Effector memory CD8-positive, alpha-beta T cell (primary cell): ENCODE data around the gene SMIM13.

Experiments
- ATAC-seq: fragments of 150-1000 bp; cut with Tn5 transposase; replicated peaks from 2 replicates; pipeline ENCODE4 v1.10.0; 2021; ENCODE audit warnings: mild to moderate bottlenecking, moderate library complexity
- DNase-seq, 3 experiments: peaks; one replicate each; pipeline ENCODE4 v3.0.0; 2021
- H3K27ac Mint-ChIP-seq, 2 donors: one replicate each; pipeline ENCODE4 v1.8.0; 2022; ENCODE audit warnings: mild to moderate bottlenecking in 2 of 2, mixed read lengths in 2 of 2, moderate library complexity in 2 of 2
- H3K27me3 Mint-ChIP-seq, 2 donors: one replicate each; pipeline ENCODE4 v1.8.0; 2022; ENCODE audit warnings: mixed read lengths in 2 of 2
- H3K36me3 Mint-ChIP-seq: one replicate; pipeline ENCODE4 v1.8.0; 2022; ENCODE audit warnings: mild to moderate bottlenecking, moderate library complexity, mixed read lengths; ENCODE audit not compliant: insufficient read depth
- H3K4me1 Mint-ChIP-seq, 2 donors: one replicate each; pipeline ENCODE4 v1.8.0; 2022; ENCODE audit warnings: low read depth in 2 of 2, mixed read lengths in 2 of 2
- H3K4me3 Mint-ChIP-seq, 2 donors: one replicate each; pipeline ENCODE4 v1.8.0; 2022; ENCODE audit warnings: mild to moderate bottlenecking in 2 of 2, mixed read lengths in 2 of 2, moderate library complexity in 2 of 2
- H3K9me3 Mint-ChIP-seq, 2 donors: one replicate each; pipeline ENCODE4 v1.8.0; 2022; ENCODE audit warnings: mixed read lengths in 2 of 2

Gene SMIM13

DNA sequence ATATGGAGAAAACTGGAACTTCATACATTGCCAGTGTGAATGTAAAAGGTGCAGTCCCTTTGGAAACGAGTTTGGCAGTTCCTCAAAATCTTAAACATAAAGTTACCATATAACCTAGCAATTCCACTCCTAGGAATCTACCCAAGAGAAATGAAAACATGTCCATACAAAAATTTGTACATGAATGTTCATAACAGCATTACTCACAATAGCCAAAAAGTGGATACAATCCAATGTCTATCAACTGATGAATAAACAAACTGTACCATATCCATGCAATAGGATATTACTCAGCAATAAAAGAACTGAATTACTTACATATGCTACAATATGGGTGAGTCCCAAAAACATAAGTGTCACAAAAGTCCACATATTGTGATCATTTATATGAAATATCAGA, 66.6 kb downstream of the SMIM13 start:
- H3K27ac Mint-ChIP-seq, result no peak overlapping the region
- H3K9me3 Mint-ChIP-seq, result no peaks in the 10 kb centered on the region
- no peak for ATAC-seq
- DNase-seq, result no peak
- peaks cover 8 to 13% of the 10 kb centered on the region in 2 donors for H3K4me1 Mint-ChIP-seq
- H3K4me3 Mint-ChIP-seq, result no peak overlapping the region
- H3K27me3 Mint-ChIP-seq, result no peaks in the 10 kb centered on the region
- no peaks in the 10 kb centered on the region for H3K36me3 Mint-ChIP-seq

DNA sequence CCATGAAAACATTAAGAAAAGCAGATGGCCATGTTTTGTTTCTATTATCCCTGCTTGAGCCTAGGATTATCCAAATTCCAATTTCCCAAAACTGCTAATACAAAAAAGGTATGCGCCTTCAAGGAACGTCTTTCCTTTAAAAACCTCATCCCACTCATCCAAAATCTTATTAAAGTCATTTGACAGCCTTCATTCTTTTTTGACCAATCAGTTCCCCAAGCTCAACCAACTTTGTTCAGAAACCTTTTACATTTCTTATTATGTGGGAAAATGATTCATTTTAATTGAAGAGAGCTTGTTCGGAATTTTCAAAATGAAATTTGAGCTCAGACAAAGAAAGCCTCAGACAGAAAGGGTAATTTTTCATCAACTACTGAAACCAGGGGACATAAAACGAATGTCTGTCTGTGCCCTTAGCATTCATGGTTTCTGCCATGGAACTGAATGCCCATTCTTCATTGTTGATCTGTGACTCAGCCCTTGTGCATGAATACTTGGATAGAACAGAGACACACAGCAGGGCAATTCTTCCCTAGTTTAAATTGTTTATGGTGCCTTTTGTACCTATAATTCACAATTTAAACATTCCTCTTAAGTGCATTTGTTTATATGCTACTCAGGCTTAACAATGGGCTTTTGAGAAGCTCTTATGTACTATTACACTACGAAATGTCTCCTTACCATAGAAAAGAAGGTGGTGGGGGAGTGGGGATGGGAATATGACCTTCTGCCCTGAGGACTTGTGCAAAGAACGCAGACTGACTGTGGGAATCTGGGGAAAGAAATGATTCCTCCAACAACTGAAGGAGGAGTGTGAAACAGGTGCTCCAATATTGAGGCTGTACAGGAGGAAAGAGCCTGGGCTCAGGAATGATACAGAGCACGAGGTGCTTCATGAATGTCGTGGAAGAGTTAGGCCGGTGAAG, 67.7 kb downstream of the SMIM13 start:
- Mint-ChIP-seq H3K4me3 (no peak overlapping the region), H3K27me3 (no peaks in the 10 kb centered on the region), H3K36me3 (no peaks in the 10 kb centered on the region), H3K9me3 (no peaks in the 10 kb centered on the region), H3K27ac (peak overlapping the region in 1 of 2 donors; percentile 14), H3K4me1 (peaks cover 8 to 13% of the 10 kb centered on the region in 2 donors)
- ATAC-seq, result no peak
- no peak for DNase-seq

DNA sequence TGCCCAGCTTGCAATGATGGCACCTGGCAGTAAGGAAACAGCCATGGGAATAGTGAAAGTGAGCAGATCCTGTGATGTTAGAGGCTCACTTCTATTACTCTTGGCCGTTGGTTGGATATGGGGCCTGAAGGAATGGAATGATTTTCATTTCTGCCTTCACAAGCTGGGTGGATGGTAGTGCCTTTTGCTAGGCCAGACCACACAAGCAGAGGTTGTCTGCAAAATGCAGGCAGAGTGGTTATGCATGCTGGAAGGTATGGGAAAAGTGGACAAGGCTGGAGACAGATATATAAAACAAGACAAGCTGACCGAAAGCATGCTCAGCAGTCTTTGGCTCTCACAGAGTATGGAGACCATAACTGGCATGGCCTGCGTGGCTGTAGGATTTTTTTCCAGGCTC, 68.6 kb downstream of the SMIM13 start:
- H3K9me3 Mint-ChIP-seq, result no peaks in the 10 kb centered on the region
- DNase-seq (no peak), ATAC-seq (no peak)
- H3K27ac Mint-ChIP-seq, result no peak overlapping the region
- H3K4me3 Mint-ChIP-seq, result no peak overlapping the region
- no peaks in the 10 kb centered on the region for H3K36me3 Mint-ChIP-seq
- peaks cover 8 to 13% of the 10 kb centered on the region in 2 donors for H3K4me1 Mint-ChIP-seq
- H3K27me3 Mint-ChIP-seq, result no peaks in the 10 kb centered on the region

DNA sequence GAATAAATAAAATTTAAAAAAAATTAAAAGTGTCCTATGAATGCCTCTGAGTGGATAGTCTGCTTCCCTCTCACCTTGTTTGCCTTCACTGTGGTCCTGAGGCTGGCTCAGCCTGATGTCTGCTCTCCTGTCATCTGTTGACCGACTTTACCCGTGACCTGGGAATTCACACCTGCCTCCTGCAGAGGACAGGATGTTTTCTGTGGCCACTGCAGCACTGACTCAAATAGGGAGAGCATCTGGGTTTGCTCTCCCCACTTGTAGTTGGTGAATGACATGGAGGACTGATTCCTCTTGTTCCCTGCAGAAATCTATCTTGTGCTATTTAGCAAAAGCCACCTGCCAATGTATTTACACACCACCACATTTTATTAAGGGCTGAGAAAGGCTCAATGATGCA, 70.3 kb downstream of the SMIM13 start:
- ATAC-seq (no peak), DNase-seq (no peak)
- H3K27ac Mint-ChIP-seq, result peak overlapping the region; percentile 17 to 30
- no peak overlapping the region for H3K4me3 Mint-ChIP-seq
- peaks cover 8 to 13% of the 10 kb centered on the region in 2 donors for H3K4me1 Mint-ChIP-seq
- no peaks in the 10 kb centered on the region for H3K27me3 Mint-ChIP-seq
- no peaks in the 10 kb centered on the region for H3K9me3 Mint-ChIP-seq
- H3K36me3 Mint-ChIP-seq, result no peaks in the 10 kb centered on the region

DNA sequence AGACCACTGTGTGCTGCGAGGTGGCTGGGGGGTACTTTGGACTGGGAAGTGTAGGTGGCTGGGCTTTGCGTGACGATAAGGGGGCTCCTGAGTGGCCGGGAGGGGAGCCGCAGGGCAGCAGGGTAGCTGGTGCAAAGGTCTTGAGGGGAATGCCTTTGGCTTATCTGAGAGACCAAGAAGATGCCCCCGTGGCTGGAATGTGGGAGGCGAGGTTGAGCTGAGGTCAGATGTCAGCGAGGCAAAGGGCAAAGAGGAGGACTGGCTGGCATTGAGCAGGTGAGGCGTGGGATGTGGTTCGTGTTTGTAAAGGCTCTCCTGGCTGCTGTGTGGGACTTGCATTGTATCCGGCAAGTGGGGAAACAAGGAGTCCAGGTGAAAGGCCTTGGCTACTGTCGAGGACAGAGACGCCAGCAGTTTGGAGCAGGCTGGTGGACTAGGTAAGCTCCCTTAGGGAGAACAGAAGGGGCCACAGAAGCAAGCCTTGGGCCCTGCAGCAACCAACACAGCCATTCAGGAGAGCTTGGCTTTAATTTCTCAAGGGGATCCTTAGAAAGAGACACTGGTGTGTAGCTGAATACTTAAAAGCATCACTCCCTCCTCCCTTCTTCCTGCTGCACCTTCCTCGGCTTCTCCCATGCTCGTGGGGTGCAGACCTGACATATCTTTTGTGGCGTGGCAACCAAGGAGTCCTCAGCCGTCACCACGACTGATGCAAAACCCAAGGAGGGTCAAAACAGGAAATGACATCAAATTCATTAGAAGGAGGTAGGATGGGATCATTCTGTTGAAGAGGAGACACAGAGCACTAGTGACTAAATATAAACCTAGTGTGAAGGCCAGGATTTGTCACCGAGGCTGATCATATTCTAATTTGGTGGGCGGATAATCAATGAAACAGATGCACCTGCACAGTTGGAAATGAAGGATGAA, 71.3 kb downstream of the SMIM13 start:
- no peak overlapping the region for H3K4me3 Mint-ChIP-seq
- H3K27ac Mint-ChIP-seq, result no peak overlapping the region
- no peak for DNase-seq
- H3K9me3 Mint-ChIP-seq, result no peaks in the 10 kb centered on the region
- ATAC-seq, result no peak
- H3K27me3 Mint-ChIP-seq, result no peaks in the 10 kb centered on the region
- H3K36me3 Mint-ChIP-seq, result no peaks in the 10 kb centered on the region
- H3K4me1 Mint-ChIP-seq, result peaks cover 8 to 13% of the 10 kb centered on the region in 2 donors

- ATAC-seq (no peak), DNase-seq (no peak)
- Mint-ChIP-seq H3K27me3 (no peaks in the 10 kb centered on the region), H3K4me3 (no peak overlapping the region), H3K36me3 (no peaks in the 10 kb centered on the region), H3K9me3 (no peaks in the 10 kb centered on the region), H3K27ac (no peak overlapping the region), H3K4me1 (peaks cover 10 to 13% of the 10 kb centered on the region in 2 donors)
Observed at GRCh38 chr6:11166948-11167347, 73.3 kb downstream of the SMIM13 start.

GRCh38 chr6:11168091-11168635, 74.5 kb downstream of the SMIM13 start:
- Mint-ChIP-seq H3K9me3 (no peaks in the 10 kb centered on the region), H3K27me3 (no peaks in the 10 kb centered on the region), H3K36me3 (no peaks in the 10 kb centered on the region), H3K4me3 (no peak overlapping the region), H3K4me1 (peaks cover 21 to 22% of the 10 kb centered on the region in 2 donors), H3K27ac (peak overlapping the region in 1 of 2 donors; percentile 25)
- DNase-seq (no peak), ATAC-seq (no peak)

- no peaks in the 10 kb centered on the region for H3K27me3 Mint-ChIP-seq
- peak overlapping the region; percentile 49 to 84 for H3K27ac Mint-ChIP-seq
- peaks cover 12 to 13% of the 10 kb centered on the region in 2 donors for H3K4me1 Mint-ChIP-seq
- DNase-seq (no peak), ATAC-seq (no peak)
- no peaks in the 10 kb centered on the region for H3K36me3 Mint-ChIP-seq
- H3K9me3 Mint-ChIP-seq, result no peaks in the 10 kb centered on the region
- H3K4me3 Mint-ChIP-seq, result peak overlapping the region; percentile 70 to 74
Observed at GRCh38 chr6:11171952-11172351, 78.3 kb downstream of the SMIM13 start.

GRCh38 chr6:11172501-11173327, 79.1 kb downstream of the SMIM13 start:
- ATAC-seq (peak; percentile 81), DNase-seq (peak; percentile 75 to 84 (median 80))
- Mint-ChIP-seq H3K4me1 (peaks cover 12 to 13% of the 10 kb centered on the region in 2 donors), H3K4me3 (peak overlapping the region; percentile 70 to 74), H3K9me3 (no peaks in the 10 kb centered on the region), H3K36me3 (no peaks in the 10 kb centered on the region), H3K27me3 (no peaks in the 10 kb centered on the region), H3K27ac (peak overlapping the region; percentile 49 to 84)

DNA sequence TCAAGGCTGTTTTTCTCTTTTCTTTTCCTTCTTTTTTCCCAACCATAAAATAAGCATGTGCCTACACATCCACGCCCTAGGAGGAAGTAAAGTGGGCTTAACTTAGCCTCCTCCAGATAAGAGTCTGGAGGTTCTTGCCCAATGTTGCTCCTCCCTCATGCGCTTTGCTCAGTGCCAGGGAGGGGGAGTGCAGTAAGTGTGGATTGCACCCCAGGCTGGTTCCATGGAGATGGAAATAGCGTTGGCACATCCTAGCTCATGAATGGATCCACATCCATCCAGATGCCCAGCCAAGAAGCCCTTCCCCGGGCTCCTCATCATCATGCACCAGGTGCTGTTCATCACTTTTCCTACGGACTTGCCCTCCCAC, 80.6 kb downstream of the SMIM13 start:
- H3K4me1 Mint-ChIP-seq, result peaks cover 12 to 13% of the 10 kb centered on the region in 2 donors
- no peak overlapping the region for H3K27ac Mint-ChIP-seq
- H3K9me3 Mint-ChIP-seq, result no peaks in the 10 kb centered on the region
- DNase-seq (no peak), ATAC-seq (no peak)
- H3K4me3 Mint-ChIP-seq, result no peak overlapping the region
- no peaks in the 10 kb centered on the region for H3K27me3 Mint-ChIP-seq
- H3K36me3 Mint-ChIP-seq, result no peaks in the 10 kb centered on the region

GRCh38 chr6:11177271-11177670, 83.6 kb downstream of the SMIM13 start:
- H3K27ac Mint-ChIP-seq, result peak overlapping the region in 1 of 2 donors; percentile 64
- ATAC-seq (no peak), DNase-seq (no peak)
- H3K4me3 Mint-ChIP-seq, result no peak overlapping the region
- H3K9me3 Mint-ChIP-seq, result no peaks in the 10 kb centered on the region
- no peaks in the 10 kb centered on the region for H3K36me3 Mint-ChIP-seq
- no peaks in the 10 kb centered on the region for H3K27me3 Mint-ChIP-seq
- peaks cover 7 to 8% of the 10 kb centered on the region in 2 donors for H3K4me1 Mint-ChIP-seq

- Mint-ChIP-seq H3K9me3 (no peaks in the 10 kb centered on the region), H3K36me3 (no peaks in the 10 kb centered on the region), H3K4me3 (no peak overlapping the region), H3K27ac (peak overlapping the region in 1 of 2 donors; percentile 1), H3K27me3 (no peaks in the 10 kb centered on the region), H3K4me1 (no peaks in the 10 kb centered on the region)
- ATAC-seq (no peak), DNase-seq (no peak)
Observed at GRCh38 chr6:11179088-11179418, 85.4 kb downstream of the SMIM13 start.
